Measurements from ENCODE around the gene DNPH1.

GRCh38 chr6:43183441-43183840 lies 45.8 kb downstream of the DNPH1 start:
- no peak for TF ChIP-seq TAF1 (IDR thresholded peaks at IDR 0.05; ENCODE audit: low read depth)
- no peak for TF ChIP-seq EP300 (IDR thresholded peaks at IDR 0.05; ENCODE audit: borderline replicate concordance)
- TF ChIP-seq CEBPB (IDR thresholded peaks at IDR 0.05) = no peak
- TF ChIP-seq, protein P1, sequence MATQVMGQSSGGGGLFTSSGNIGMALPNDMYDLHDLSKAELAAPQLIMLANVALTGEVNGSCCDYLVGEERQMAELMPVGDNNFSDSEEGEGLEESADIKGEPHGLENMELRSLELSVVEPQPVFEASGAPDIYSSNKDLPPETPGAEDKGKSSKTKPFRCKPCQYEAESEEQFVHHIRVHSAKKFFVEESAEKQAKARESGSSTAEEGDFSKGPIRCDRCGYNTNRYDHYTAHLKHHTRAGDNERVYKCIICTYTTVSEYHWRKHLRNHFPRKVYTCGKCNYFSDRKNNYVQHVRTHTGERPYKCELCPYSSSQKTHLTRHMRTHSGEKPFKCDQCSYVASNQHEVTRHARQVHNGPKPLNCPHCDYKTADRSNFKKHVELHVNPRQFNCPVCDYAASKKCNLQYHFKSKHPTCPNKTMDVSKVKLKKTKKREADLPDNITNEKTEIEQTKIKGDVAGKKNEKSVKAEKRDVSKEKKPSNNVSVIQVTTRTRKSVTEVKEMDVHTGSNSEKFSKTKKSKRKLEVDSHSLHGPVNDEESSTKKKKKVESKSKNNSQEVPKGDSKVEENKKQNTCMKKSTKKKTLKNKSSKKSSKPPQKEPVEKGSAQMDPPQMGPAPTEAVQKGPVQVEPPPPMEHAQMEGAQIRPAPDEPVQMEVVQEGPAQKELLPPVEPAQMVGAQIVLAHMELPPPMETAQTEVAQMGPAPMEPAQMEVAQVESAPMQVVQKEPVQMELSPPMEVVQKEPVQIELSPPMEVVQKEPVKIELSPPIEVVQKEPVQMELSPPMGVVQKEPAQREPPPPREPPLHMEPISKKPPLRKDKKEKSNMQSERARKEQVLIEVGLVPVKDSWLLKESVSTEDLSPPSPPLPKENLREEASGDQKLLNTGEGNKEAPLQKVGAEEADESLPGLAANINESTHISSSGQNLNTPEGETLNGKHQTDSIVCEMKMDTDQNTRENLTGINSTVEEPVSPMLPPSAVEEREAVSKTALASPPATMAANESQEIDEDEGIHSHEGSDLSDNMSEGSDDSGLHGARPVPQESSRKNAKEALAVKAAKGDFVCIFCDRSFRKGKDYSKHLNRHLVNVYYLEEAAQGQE (IDR thresholded peaks at IDR 0.05; ENCODE audit: low read depth) = no peak
